Adrenal gland (tissue), 12 donors: ENCODE results near the gene SLC6A13. TPM values are rescaled to one million over a fixed set of nuclear protein-coding genes. Genes with fewer than 3 reads are reported as not detected.

ENCODE experiments used
- DNase-seq, 7 donors: peaks; one replicate each; pipeline ENCODE4 v3.0.0-alpha.2; 2019 to 2020
- H3K27ac ChIP-seq, 5 donors: fragments of 200-600 bp; sonication (generic) in 4 of 5; 1 replicate in 3 of 5; 2 replicates in 2 of 5; pipeline versions ENCODE4 v1.5.1 to v1.8.0; 2016 to 2020; ENCODE audit warnings: mild to moderate bottlenecking in 1 of 5
- H3K27me3 ChIP-seq: fragments of 200-600 bp; 2 replicates; pipeline ENCODE4 v1.8.0; 2021
- H3K36me3 ChIP-seq, 2 donors: fragments of 200-600 bp; replicated peaks in 1 of 2; 1 replicate in 1 of 2; 2 replicates in 1 of 2; pipeline versions ENCODE4 v1.5.1 to v1.8.0; 2018 to 2022
- H3K4me1 ChIP-seq, 2 donors: fragments of 200-600 bp; replicated peaks in 1 of 2; 1 replicate in 1 of 2; 2 replicates in 1 of 2; pipeline versions ENCODE4 v1.5.1 to v1.8.0; 2018 to 2021
- H3K4me3 ChIP-seq, 4 donors: fragments of 200-600 bp; sonication (generic) in 3 of 4; one replicate each; pipeline ENCODE4 v1.5.1; 2016 to 2018
- H3K9me3 ChIP-seq, 3 donors: fragments of 200-600 bp; sonication (generic) in 1 of 3; replicated peaks in 1 of 3; 1 replicate in 2 of 3; 2 replicates in 1 of 3; pipeline versions ENCODE4 v1.5.1 to v1.8.0; 2016 to 2021
- POLR2A ChIP-seq, 2 donors: fragments of 450-650 bp; IDR thresholded peaks; one replicate each; pipeline ENCODE4 v1.6.1; 2017; ENCODE audit warnings: antibody characterized with exemption in 2 of 2, mild to moderate bottlenecking in 2 of 2, moderate library complexity in 1 of 2
- WGBS, 4 donors: extraction: QIAGEN DNeasy Blood & Tissue Kit in 2 of 4; methylation state at CpG; one replicate each; pipeline versions ENCODE4 v1.1.5 to v1.1.7; 2013 to 2017; 5-methylcytosine and 5-hydroxymethylcytosine counted together
- intact Hi-C, 2 donors: fragments of 100-400 bp; cut with DNase I; formaldehyde crosslinking; loops; one replicate each; pipeline versions ENCODE4 v1.14.1 to v1.15.0; 2022 to 2023
- polyA plus RNA-seq, 3 donors: library from polyadenylated mRNA; stranded (reverse); fragments of 200-250 nt in 2 of 3; fragments of 350-450 nt in 1 of 3; fragmentation: Illumina TruSeq in 1 of 3; extraction: RNeasy Lipid Tissue Mini Kit (QIAGEN cat#74804) in 1 of 3; gene quantifications; one replicate each; pipeline ENCODE4 v1.2.3, GENCODE V29; 2013 to 2014
- total RNA-seq, 9 donors: library from RNA; depleted of rRNA in 4 of 9; stranded (reverse); fragments of >200 nt in 4 of 9; fragments of 120-200 nt in 1 of 9; fragmentation: NEBNext Ultra II Directional in 1 of 9; extraction: Animal tissue kit (Norgen Biotek cat#: 25700) in 1 of 9; gene quantifications; one replicate each; pipeline versions ENCODE4 v1.1.0 to v1.2.4, GENCODE V29; 2013 to 2023
- TF ChIP-seq, protein P1 (sequence below), 6 experiments: fragments of 450-650 bp in 4 of 6; fragments of 200-600 bp in 2 of 6; sonication (generic) in 1 of 6; IDR thresholded peaks; 1 replicate in 5 of 6; 2 replicates in 1 of 6; pipeline versions ENCODE4 v1.5.1 to v1.8.0; 2016 to 2021; ENCODE audit warnings: antibody characterized with exemption in 6 of 6, mild to moderate bottlenecking in 2 of 6, moderate library complexity in 1 of 6
- donor health status: healthy with polysubstance abuse.
- donor health status: Bipolar disorder and iron deficiency.
- donor health status: DM: yes; HTN: yes; CAD: no.
- donor health status: DM: no; HTN: no; CAD: no.
- donor health status: DM: no; HTN: no; CAD: no.
- donor health status: DM: yes; HTN: yes; CAD: no.

SLC6A13 gene
- total and polyA plus RNA-seq, 12 donors: 0.22 to 1.0 (median 0.64) TPM; not detected in 6

DNA sequence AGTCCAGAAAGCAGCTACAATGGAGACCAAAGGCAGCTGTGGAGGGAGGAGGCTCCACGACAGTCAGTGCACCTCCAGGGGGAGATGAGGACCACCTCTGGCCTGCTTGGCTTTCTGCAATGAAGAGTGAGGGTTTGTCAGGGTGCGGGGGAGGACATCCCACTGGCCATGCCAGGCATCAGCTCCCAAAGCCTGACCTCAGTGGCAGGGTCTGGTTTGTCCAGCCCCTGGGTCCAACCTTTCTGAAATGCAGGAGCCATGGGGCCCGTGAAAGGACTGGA is 83.9 kb downstream of the SLC6A13 start:
- no peaks in the 10 kb centered on the region for H3K9me3 ChIP-seq
- peaks cover 0 to 11% of the 10 kb centered on the region in 2 donors for H3K4me1 ChIP-seq
- no peak overlapping the region for H3K4me3 ChIP-seq
- TF ChIP-seq POLR2A (IDR thresholded peaks at IDR 0.05): no peak
- TF ChIP-seq, protein P1, sequence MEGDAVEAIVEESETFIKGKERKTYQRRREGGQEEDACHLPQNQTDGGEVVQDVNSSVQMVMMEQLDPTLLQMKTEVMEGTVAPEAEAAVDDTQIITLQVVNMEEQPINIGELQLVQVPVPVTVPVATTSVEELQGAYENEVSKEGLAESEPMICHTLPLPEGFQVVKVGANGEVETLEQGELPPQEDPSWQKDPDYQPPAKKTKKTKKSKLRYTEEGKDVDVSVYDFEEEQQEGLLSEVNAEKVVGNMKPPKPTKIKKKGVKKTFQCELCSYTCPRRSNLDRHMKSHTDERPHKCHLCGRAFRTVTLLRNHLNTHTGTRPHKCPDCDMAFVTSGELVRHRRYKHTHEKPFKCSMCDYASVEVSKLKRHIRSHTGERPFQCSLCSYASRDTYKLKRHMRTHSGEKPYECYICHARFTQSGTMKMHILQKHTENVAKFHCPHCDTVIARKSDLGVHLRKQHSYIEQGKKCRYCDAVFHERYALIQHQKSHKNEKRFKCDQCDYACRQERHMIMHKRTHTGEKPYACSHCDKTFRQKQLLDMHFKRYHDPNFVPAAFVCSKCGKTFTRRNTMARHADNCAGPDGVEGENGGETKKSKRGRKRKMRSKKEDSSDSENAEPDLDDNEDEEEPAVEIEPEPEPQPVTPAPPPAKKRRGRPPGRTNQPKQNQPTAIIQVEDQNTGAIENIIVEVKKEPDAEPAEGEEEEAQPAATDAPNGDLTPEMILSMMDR (IDR thresholded peaks at IDR 0.05): no peak
- DNase-seq: no peak
- WGBS, 4 donors: 78 to 100% (median 83%) methylated on average over 1 to 3 of the region's 3 CpGs
- peaks cover 5% of the 10 kb centered on the region for H3K27me3 ChIP-seq
- no peaks in the 10 kb centered on the region for H3K36me3 ChIP-seq
- H3K27ac ChIP-seq: no peak overlapping the region
- intact Hi-C loops: no loop called here

DNA sequence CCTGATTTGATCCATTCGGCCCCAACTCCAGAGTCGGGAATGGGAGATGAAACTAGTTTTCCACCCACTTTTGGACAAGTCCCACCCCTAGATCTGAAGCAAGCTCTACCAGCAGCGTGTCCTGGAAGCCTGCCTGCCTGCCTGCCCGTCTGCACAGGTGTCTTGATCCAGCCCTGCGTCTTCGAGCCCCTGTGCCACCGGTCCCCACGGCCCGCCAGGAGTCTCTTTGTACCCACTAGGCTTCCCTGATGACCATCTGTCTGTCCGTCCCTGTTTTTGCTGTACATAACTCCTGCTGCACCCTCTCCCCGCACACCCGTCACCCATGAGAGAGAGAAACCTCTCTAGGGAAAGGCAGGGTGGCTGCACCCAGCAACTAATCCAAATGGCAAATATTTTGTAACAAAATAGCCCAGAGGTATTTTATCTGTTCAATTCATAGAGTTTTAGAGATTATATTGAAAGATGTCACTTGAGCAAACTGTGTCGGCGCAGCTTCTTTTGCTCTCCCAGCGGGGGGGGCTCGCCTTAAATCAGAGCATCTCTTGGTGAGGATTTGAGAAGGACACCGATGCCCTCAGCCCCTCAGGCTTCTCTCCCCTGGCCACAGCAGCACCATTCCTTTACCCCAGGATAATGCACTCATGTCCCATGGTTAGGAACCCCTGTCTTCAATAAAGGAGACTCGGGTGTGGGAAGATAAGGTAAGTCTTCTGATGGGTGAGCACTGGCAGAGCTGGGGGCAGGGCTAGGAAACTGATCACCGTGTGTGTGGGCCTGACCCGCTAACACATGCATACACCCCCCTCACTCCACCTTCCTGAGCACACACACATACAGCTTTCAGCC is 84.4 kb downstream of the SLC6A13 start:
- TF ChIP-seq, protein P1 (IDR thresholded peaks at IDR 0.05): no peak
- TF ChIP-seq POLR2A (IDR thresholded peaks at IDR 0.05): no peak
- Histone ChIP-seq H3K36me3 (no peaks in the 10 kb centered on the region), H3K9me3 (no peaks in the 10 kb centered on the region), H3K27me3 (peaks cover 5% of the 10 kb centered on the region), H3K27ac (no peak overlapping the region), H3K4me1 (peaks cover 0 to 11% of the 10 kb centered on the region in 2 donors), H3K4me3 (no peak overlapping the region)
- no peak for DNase-seq
- 88 to 92% (median 90%) methylated on average over 19 to 20 of the region's 20 CpGs for WGBS, 4 donors
- intact Hi-C loops: no loop called here

DNA sequence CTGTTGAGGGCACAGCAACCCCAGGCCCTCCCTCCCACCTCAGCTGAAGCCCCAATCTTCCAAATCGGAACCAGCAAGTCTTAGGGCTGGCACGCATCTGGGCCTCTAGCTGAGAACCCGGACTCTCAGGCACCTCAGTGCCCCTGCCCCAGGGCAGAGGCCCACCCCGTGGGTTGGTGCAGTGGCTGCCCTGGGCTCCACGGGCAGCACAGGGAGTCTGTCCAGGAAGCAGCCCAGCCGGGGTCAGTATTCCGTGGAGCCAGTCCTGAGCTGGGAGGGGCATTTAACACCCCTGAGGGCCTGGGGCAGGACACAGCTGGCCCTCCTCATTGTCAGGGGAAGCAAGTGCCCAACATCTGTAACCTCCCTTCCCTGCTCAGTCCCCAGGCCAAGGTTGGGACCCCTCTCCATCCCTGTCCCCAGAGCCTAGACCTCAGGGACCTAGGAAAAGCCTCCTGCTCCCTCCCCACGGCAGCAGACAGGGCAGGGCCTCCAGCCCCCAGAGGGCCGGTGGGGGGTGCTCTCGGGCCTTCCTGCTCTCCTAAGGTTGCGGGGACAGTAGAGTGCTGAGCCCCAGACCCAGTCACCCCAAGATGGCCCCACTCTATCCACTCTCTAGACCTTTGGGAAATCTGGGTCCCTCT is 85.2 kb downstream of the SLC6A13 start:
- Histone ChIP-seq H3K27me3 (peaks cover 5% of the 10 kb centered on the region), H3K27ac (peak overlapping the region in 1 of 5 donors; percentile 29), H3K4me3 (no peak overlapping the region), H3K9me3 (no peaks in the 10 kb centered on the region), H3K36me3 (no peaks in the 10 kb centered on the region), H3K4me1 (peaks cover 0 to 11% of the 10 kb centered on the region in 2 donors)
- DNase-seq: no peak
- WGBS, 4 donors: 28 to 75% (median 66%) methylated on average over 2 to 11 of the region's 11 CpGs
- no peak for TF ChIP-seq POLR2A (IDR thresholded peaks at IDR 0.05)
- TF ChIP-seq, protein P1 (IDR thresholded peaks at IDR 0.05): no peak
- intact Hi-C loops: no loop called here

DNA sequence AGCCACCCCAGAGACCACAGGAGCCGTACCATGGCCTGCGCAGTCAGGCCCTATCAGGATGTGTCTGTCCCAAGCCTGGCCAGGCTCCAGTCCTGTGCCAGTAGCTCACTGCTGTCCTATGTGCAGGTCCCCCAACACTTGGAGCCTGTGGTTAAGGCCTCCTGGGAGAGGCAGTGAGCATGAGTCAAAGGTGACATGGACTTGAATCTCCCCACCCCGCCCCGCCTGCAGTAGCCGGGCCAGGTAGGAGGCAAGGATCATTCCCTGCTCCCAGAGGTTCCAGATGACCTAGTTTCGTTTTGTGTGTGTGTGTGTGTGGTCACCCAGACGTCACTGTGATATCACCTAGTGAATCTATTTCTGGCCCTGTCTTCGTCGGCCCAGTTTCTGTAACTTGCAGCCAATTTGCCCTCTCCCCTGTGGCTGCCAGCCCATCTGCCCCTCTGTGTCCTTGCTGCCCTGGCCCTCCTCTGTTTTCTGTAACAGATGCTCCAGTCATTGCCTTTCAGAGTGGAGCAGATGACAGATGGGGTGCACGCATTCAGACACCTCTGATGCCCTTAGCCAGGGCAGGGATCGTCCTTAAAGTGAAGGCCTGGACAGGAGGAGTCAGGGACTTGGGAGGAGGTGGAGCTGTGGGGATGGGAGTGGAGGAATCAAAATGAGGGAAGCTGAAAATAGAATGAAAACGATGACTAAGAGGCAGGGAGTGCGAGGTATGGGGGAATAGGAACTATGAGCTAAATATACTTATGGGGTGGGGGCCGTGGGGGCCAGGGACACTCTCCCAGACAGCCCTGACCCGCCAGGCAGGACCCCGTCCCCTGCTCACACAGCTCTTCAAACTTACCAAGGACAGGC is 86.1 kb downstream of the SLC6A13 start:
- peaks cover 0 to 11% of the 10 kb centered on the region in 2 donors for H3K4me1 ChIP-seq
- peak; percentile 45 to 85 (median 54) for DNase-seq
- intact Hi-C loops: no loop called here

More for the DNA sequence above, 86.1 kb downstream of the SLC6A13 start:
- WGBS, 4 donors: 35 to 44% (median 40%) methylated on average over 14 to 16 of the region's 16 CpGs
- Histone ChIP-seq H3K27ac (peak overlapping the region in 1 of 5 donors; percentile 16), H3K4me3 (no peak overlapping the region), H3K9me3 (no peaks in the 10 kb centered on the region), H3K27me3 (peaks cover 5% of the 10 kb centered on the region), H3K36me3 (no peaks in the 10 kb centered on the region)
- TF ChIP-seq, protein P1 (IDR thresholded peaks at IDR 0.05): no peak
- TF ChIP-seq POLR2A (IDR thresholded peaks at IDR 0.05): no peak
